Occipital lobe (tissue), 3 donors: Measurements from ENCODE around the gene DCST2. TPM values are rescaled to one million over a fixed set of nuclear protein-coding genes. Genes with fewer than 3 reads are reported as not detected.
"Not testable (repeated sequence)": the region's sequence is repeated elsewhere in the genome, so short reads cannot be mapped to it uniquely, and the experiment has no call there.

Experiments used
- DNase-seq: peaks from one replicate; lab custom pipeline; 2025; lab: John Stamatoyannopoulos, UW
- small RNA-seq: library from RNA; depleted of rRNA; stranded (forward); fragments of <200 nt; gene quantifications from one replicate; pipeline ENCODE3, GENCODE V24; 2014
- total RNA-seq: library from RNA; depleted of rRNA; stranded (reverse); fragments of >200 nt; gene quantifications from one replicate; pipeline ENCODE4 v1.2.3, GENCODE V29; 2014

Gene DCST2
- total RNA-seq, 1 donor from 2014 or later = 0.16 TPM

GRCh38 chr1:154977762-154978161 is 55.8 kb downstream of the DCST2 start:
- not testable (repeated sequence) for DNase-seq

GRCh38 chr1:154975409-154976059 is 58.0 kb downstream of the DCST2 start:
- DNase-seq = no peak

- DNase-seq = peak; percentile 90
Measured at GRCh38 chr1:154974808-154975408, 58.7 kb downstream of the DCST2 start.

- peak; percentile 98 for DNase-seq
Measured at GRCh38 chr1:154974102-154974807, 59.3 kb downstream of the DCST2 start, which contains the start of gene CKS1B. TSS of gene CKS1B (plus strand) at chr1:154974681. CDS start at chr1:154974746, 65 bp downstream.

GRCh38 chr1:154973344-154974101 is 60.1 kb downstream of the DCST2 start:
- peak; percentile 72 for DNase-seq

- no peak for DNase-seq
Measured at GRCh38 chr1:154972517-154973343, 60.9 kb downstream of the DCST2 start.

- DNase-seq = no peak
Measured at GRCh38 chr1:154972213-154972516, 61.4 kb downstream of the DCST2 start.

GRCh38 chr1:154971341-154971998 is 62.1 kb downstream of the DCST2 start:
- no peak for DNase-seq

GRCh38 chr1:154970631-154971340 is 62.8 kb downstream of the DCST2 start, which contains the start of gene SHC1:
TSS of gene SHC1 (minus strand) at chr1:154970747. CDS start at chr1:154970526, 221 bp downstream.
- DNase-seq = peak; percentile 91

- no peak for DNase-seq
Measured at GRCh38 chr1:154969860-154970452, 63.6 kb downstream of the DCST2 start.

- DNase-seq = no peak
Measured at GRCh38 chr1:154969246-154969645, 64.3 kb downstream of the DCST2 start.

GRCh38 chr1:154968731-154969130 is 64.8 kb downstream of the DCST2 start:
- DNase-seq = no peak

Small RNA genes lying within 50 kb of the gene (small RNA-seq; reads per million reads assigned to genes)
- gene MIR4258 = not detected

Other genes with a start within 250 kb of the DCST2 start
- 3.6 TPM for gene KCNN3, start 163.5 kb downstream of the DCST2 start, total RNA-seq
- gene PMVK, start 97.1 kb downstream of the DCST2 start, total RNA-seq = 12.0 TPM
- gene PBXIP1, start 77.7 kb downstream of the DCST2 start, total RNA-seq = 25.0 TPM
- 11.2 TPM for gene PYGO2, start 72.0 kb downstream of the DCST2 start, total RNA-seq
- 10.0 TPM for gene SHC1, start 63.0 kb downstream of the DCST2 start, total RNA-seq
- gene CKS1B, start 59.1 kb downstream of the DCST2 start, total RNA-seq = 12.2 TPM
- 17.2 TPM for gene FLAD1, start 50.4 kb downstream of the DCST2 start, total RNA-seq
- gene LENEP, start 40.2 kb downstream of the DCST2 start, total RNA-seq = 2.7 TPM
- gene ZBTB7B, start 31.0 kb downstream of the DCST2 start, total RNA-seq = 1.7 TPM
- gene DCST1, start within 50 bp of the DCST2 start, total RNA-seq = not detected
- gene ADAM15, start 17.5 kb upstream of the DCST2 start, total RNA-seq = 13.3 TPM
- gene EFNA4, start 30.0 kb upstream of the DCST2 start, total RNA-seq = 0.62 TPM
- gene EFNA3, start 45.1 kb upstream of the DCST2 start, total RNA-seq = 7.6 TPM
- gene EFNA1, start 94.1 kb upstream of the DCST2 start, total RNA-seq = 2.7 TPM
- 6.2 TPM for gene SLC50A1, start 102.1 kb upstream of the DCST2 start, total RNA-seq
- 12.0 TPM for gene DPM3, start 106.8 kb upstream of the DCST2 start, total RNA-seq
- gene KRTCAP2, start 139.5 kb upstream of the DCST2 start, total RNA-seq = 59.0 TPM
- gene TRIM46, start 140.1 kb upstream of the DCST2 start, total RNA-seq = 21.1 TPM
- gene THBS3, start 174.1 kb upstream of the DCST2 start, total RNA-seq = 8.3 TPM
- 15.3 TPM for gene MTX1, start 174.9 kb upstream of the DCST2 start, total RNA-seq
- gene ENTREP3, start 221.7 kb upstream of the DCST2 start, total RNA-seq = 3.7 TPM
- gene SCAMP3, start 228.6 kb upstream of the DCST2 start, total RNA-seq = 19.5 TPM
- 26.5 TPM for gene CLK2, start 239.7 kb upstream of the DCST2 start, total RNA-seq
- 15.6 TPM for gene HCN3, start 243.7 kb upstream of the DCST2 start, total RNA-seq